Stimulated activated CD4-positive, alpha-beta T cell treated with anti-CD3 and anti-CD28 coated beads, Interleukin-12 subunit alpha, Interleukin-12 subunit beta, amount 100 ng/mL, for 24 hours (primary cell): ENCODE data around the gene SLC35F5.
"Not testable (repeated sequence)": the region's sequence is repeated elsewhere in the genome, so short reads cannot be mapped to it uniquely, and the experiment has no call there.

Experiments
- DNase-seq, 2 experiments: peaks; one replicate each; pipeline ENCODE4 v3.0.0-alpha.2; 2020; ENCODE audit warnings: low read depth in 2 of 2

Gene SLC35F5

DNA sequence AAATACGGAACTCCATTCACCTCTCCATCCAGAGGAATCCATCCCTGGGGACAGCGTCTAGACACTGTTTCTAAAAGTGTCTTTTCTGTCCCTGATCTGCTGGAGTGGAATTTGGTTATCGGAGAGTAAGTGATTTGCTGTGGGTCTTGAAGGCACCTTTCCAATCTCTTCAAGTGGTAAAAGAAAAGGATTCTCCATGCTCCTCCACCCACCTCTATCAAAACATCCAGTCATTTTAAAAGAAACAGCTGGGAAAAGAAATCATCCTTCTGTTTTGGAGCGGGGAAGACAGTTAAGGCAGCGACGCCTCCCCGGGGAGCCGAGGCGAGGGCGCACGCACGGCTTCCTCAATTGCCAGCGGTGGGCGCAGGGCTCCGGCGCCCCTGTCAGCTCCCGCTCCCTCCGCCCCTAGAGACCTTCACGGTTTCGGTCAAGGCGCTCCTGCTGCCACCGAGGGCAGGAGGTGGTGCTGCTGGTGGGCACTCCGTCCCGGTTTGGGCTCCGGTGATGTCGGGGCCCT is 547 bp downstream of the SLC35F5 start:
- peak in 1 of 2 experiments; percentile 20 for DNase-seq

GRCh38 chr2:113755035-113755834 is 1.2 kb downstream of the SLC35F5 start:
- no peak for DNase-seq

- no peak for DNase-seq
Observed at GRCh38 chr2:113754160-113754559, 2.3 kb downstream of the SLC35F5 start.

DNA sequence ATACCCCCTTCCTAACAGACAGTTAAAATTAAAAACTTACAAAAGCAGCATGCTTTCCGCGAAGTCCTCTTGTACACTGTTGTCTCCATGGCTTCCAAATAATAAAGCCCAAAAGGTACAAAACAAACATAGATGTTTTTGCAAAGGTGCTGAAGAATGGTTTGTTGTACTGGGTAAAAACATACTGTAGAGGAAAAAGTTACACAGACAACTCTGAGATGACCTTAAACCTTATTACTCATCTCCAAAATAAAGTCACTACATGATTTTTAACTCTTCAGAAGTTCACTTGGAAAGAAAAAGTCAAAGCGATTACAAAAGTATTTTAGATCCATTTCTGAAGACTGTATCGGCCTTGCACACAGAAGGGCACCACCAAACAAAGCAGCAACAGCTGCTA is 6.1 kb downstream of the SLC35F5 start:
- no peak for DNase-seq

DNA sequence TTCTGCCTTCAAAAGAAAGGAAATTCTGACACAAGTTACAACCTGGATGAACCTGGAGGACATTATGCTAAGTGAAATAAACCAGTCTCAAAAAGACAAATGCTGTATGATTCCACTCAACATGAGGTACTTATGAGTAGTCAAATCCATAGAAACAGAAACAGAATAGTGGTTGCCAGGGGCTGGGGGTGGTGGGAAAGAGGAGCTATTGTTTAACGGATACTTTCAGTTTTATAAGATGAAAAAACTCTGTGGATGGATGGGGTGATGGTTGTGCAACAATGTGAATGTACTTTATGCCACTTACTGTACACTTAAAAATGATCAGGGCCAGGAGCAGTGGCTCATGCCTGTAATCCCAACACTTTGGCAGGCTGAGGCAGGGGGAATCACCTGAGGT is 15.4 kb downstream of the SLC35F5 start:
- no peak for DNase-seq

DNA sequence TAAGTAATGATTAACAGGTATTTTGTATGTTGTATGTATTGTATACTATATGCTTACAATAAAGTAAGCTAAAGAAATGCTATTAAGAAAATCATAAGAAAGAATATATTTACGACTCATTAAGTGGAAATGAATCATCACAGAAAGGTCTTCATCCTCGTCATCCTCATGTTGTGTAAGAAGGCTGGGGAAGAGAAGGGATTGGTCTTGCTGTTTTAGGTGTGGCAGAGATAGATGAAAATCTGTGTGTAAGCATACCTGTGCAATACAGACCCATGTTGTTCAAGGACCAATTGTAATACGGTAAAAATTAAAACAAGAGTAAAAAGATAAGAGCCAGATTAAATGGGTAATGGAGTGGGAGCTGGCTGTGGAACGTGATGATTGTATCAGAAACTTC is 16.6 kb downstream of the SLC35F5 start:
- no peak for DNase-seq

DNA sequence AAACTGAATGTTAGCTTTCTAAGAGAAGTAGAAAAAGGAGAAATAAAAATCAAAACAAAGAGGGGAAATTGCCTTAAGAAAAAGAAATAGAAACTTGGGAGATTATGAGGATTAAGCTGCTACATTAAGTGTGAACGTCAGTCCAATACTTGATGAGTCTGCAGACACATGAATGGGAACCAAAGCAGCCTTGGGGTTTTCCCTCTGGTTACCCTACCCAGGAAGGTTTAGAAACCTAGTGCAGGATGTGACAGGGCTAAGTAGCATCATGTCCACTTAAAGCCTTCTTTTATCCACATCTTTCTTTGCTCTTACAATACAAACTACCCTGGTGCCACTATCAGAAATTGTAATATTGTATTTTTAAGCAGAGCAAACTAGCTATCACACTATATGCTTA is 22.3 kb downstream of the SLC35F5 start:
- no peak for DNase-seq

DNA sequence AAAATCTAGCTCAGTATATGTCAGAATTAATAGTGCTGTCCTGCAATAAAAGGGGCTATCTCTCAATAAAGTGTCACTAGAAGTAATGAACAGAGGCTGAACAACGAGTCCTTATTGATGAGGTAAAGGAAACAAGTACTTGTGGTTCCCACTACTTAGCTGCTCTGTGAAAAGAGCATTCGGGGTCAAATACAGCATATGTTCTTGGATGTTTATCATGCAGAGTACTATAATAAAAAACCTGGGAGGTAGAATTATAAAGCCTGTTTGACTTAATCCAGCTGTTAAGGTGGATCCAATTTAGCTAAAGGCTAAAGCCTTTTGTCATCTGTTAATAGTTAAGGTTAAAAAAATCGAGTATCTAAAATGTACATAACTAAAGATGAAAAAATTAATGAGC is 32.4 kb downstream of the SLC35F5 start:
- no peak for DNase-seq

GRCh38 chr2:113723411-113723810 is 33.0 kb downstream of the SLC35F5 start:
- no peak for DNase-seq

- DNase-seq, result no peak
Observed at GRCh38 chr2:113720167-113720566, 36.3 kb downstream of the SLC35F5 start.

- no peak for DNase-seq
Observed at GRCh38 chr2:113716291-113716690, 40.2 kb downstream of the SLC35F5 start.

DNA sequence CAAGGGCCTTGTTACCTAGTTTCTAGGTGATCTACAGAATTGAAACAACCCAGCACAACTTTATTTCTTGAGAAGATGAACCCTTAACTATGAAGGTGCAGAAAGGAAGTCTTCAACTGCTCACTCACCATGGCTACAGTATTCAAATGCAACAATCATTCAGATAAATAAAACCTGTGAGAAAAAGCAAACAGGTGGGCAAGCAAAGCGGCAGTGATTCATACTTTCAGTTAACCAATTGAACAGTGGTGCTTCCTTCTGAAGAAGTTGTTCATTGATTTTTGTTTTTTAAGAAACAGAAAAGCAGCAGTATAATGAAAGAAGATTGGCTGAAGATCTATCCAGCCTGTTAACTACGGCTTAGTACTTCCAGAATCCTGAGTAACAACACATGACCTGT is 43.5 kb downstream of the SLC35F5 start:
- no peak for DNase-seq

DNA sequence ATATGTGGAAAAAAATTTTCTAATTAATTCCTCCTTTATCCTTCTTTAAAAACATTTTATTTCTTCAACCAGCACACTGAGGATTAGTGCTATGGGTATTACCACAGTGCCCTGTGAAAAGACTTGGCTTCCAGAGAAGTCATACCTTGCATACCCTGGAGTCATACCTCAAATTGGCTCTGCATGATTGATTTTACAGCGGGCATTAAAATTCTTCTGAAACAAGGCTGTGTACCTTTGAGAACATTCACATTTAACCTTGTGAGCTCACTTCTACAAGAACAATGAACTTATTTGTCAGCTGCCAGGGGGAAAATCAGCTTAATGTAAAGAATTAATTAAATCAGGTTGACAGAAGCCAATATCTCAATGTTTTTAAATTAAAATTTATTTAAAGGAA is 44.6 kb downstream of the SLC35F5 start:
- DNase-seq, result no peak

- no peak for DNase-seq
Observed at GRCh38 chr2:113709022-113709421, 47.4 kb downstream of the SLC35F5 start.

DNA sequence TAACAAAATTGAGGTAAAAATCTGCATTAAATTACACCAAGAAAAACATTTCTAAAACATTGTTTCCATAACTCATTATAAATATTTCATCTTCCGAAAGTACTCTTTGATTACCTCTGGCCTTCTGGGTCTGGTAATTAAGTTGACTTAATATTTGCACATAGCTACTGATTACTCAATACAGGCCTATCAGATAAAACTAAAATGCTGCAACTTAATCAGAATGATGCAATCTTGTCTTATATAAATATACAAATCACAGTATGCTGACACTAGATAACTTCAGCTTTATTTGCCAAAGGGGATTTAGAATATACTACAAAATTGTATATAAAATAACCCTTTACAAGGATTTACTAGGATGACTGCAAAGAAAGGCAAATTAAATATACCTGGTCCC is 49.3 kb downstream of the SLC35F5 start:
- DNase-seq, result no peak

DNA sequence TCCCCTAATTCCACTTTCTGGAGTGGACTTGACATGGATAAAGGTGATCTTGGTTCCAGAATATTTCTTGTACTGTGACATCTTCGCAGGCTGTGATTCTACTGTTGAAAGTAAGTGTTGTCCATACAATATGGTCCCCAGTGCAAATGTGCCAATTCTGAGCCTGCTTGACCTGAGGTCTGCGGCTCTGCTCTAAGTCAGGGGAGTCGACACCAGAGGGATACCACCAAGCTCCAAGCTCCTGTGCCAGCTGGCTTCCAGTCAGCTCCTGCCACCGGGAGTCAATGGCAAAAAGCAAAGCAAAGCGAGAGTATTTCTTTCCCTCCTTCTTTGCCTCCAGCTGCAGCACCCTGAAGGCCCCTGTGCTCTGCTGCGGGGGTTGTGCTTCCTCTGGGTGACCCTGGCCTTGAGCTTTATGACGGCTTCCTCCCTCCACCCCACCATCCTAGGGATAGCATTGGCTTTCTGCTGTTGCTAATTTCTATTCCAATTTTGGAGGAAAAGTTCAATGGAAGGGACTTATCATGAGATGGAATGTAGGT is 50.4 kb downstream of the SLC35F5 start:
- no peak for DNase-seq

DNA sequence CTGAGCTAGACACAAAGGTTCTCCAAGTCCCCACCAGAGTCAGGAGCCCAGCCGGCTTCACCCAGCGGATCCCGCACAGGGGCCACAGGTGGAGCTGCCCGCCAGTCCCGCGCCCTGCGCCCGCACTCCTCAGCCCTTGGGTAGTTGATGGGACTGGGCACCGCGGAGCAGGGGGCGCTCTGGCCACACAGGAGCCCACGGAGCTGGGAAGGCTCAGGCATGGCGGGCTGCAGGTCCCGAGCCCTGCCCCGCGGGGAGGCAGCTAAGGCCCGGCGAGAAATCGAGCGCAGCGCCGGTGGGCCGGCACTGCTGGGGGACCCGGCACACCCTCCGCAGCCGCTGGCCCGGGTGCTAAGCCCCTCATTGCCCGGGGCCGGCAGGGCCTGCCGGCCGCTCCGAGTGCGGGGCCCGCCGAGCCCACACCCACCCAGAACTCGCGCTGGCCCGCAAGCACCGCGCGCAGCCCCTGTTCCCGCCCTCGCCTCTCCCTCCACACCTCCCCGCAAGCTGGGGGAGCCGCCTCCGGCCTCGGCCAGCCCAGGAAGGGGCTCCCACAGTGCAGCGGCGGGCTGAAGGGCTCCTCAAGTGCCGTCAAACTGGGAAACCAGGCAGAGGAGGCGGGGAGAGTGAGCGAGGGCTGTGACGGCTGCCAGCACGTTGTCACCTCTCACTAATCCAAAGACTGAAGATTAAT is 52.0 kb downstream of the SLC35F5 start:
- DNase-seq, result not testable (repeated sequence)

- no peak for DNase-seq
Observed at GRCh38 chr2:113703386-113704299, 52.8 kb downstream of the SLC35F5 start.

- DNase-seq, result peak; percentile 15 to 41
Observed at GRCh38 chr2:113700186-113700841, 56.1 kb downstream of the SLC35F5 start.

- no peak for DNase-seq
Observed at GRCh38 chr2:113698892-113699447, 57.5 kb downstream of the SLC35F5 start.

DNA sequence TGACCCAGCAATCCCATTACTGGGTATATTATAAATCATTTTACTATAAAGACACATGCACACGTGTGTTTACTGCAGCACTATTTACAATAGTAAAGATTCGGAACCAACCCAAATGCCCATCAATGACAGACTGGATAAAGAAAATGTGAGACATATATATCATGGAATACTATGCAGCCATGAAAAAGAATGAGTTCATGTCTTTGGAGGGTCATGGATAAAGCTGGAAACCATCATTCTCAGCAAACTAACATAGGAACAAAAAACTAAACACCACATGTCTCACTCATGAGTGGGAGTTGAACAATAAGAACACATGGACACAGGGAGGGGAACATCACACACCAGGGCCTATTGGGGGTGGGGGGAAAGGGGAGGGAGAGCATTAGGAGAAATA is 58.2 kb downstream of the SLC35F5 start:
- not testable (repeated sequence) for DNase-seq
